Measurements from ENCODE around the gene USP7. TPM values are rescaled to one million over a fixed set of nuclear protein-coding genes. Genes with fewer than 3 reads are reported as not detected.
"Not testable (repeated sequence)": the region's sequence is repeated elsewhere in the genome, so short reads cannot be mapped to it uniquely, and the experiment has no call there.

The USP7 gene
- total and polyA plus RNA-seq, 12 donors, result 22.2 to 84.8 (median 65.7) TPM

DNA sequence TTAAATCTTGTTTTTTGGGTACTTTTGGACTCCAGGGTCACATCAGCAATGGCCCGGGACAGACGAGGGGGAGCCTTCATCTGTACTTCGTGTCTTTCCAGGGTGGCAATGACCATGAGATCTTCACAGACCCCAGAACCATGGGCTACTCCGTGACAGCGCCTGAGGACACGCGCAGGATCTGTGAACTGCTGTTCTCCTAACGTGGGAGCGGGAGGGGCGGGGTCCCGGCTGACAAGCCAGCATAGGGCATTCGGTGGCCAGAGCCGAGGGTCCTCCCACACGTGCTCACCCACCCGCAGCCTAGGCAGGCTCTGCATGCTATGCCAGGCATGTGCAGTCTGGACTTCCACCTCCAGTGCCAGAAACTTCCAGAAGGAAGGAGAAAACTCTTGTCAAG is 116.1 kb downstream of the USP7 start:
- Histone ChIP-seq H3K36me3 (peaks cover 0 to 61% (median 22%) of the 10 kb centered on the region in 9 donors), H3K4me3 (no peak overlapping the region), H3K4me1 (peaks cover 4 to 39% (median 28%) of the 10 kb centered on the region in 9 donors), H3K27me3 (no peaks in the 10 kb centered on the region), H3K9me3 (no peaks in the 10 kb centered on the region), H3K27ac (no peak overlapping the region)
- peak in 1 of 2 donors; percentile 4 for DNase-seq
- intact Hi-C loops (cut with DNase I), result no loop called here
- 87 to 93% methylated on average over 15 of the region's 15 CpGs for WGBS, 2 donors
- ATAC-seq, result no peak
- TF ChIP-seq CTCF (IDR thresholded peaks at IDR 0.05), result no peak

DNA sequence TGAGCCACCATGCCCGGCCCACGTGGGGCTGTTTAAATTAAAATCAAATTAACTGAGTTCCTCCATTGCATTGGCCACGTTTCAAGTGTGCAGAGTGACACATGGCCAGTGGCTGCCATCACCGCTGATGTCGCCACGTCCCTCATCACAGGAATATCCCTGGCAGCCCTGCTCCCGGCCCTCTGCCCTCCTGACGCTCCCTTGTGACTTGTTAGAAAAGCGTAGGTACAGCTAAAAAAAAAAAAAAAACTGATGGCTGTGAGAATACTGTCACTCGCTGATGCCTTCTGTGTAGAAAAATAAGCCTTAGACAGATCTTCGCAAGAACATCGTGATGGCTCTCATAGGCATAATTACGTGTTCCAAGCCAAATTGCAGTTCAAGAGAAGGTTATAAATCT is 116.6 kb downstream of the USP7 start:
- no peak for TF ChIP-seq CTCF (IDR thresholded peaks at IDR 0.05)
- no peaks in the 10 kb centered on the region for H3K27me3 ChIP-seq
- no peaks in the 10 kb centered on the region for H3K9me3 ChIP-seq
- peaks cover 0 to 57% (median 22%) of the 10 kb centered on the region in 9 donors for H3K36me3 ChIP-seq
- intact Hi-C loops (cut with DNase I), result no loop called here
- no peak overlapping the region for H3K27ac ChIP-seq
- ATAC-seq, result no peak
- 81 to 85% methylated on average over 13 of the region's 13 CpGs for WGBS, 2 donors
- H3K4me1 ChIP-seq, result peaks cover 4 to 36% (median 23%) of the 10 kb centered on the region in 9 donors
- H3K4me3 ChIP-seq, result no peak overlapping the region
- peak in 1 of 2 donors; percentile 3 for DNase-seq

GRCh38 chr16:8846401-8846932 is 117.2 kb downstream of the USP7 start:
- no peak for ATAC-seq
- Histone ChIP-seq H3K4me3 (no peak overlapping the region), H3K27ac (no peak overlapping the region), H3K4me1 (peaks cover 4 to 32% (median 20%) of the 10 kb centered on the region in 9 donors), H3K36me3 (peaks cover 0 to 51% (median 22%) of the 10 kb centered on the region in 9 donors), H3K9me3 (no peaks in the 10 kb centered on the region), H3K27me3 (no peaks in the 10 kb centered on the region)
- TF ChIP-seq CTCF (IDR thresholded peaks at IDR 0.05), result no peak
- intact Hi-C loops (cut with DNase I), result no loop called here
- 95% methylated on average over 10 of the region's 10 CpGs for WGBS, 2 donors
- DNase-seq, result no peak

- intact Hi-C loops (cut with DNase I), result no loop called here
- Histone ChIP-seq H3K27ac (peak overlapping the region in 1 of 10 donors; percentile 7), H3K27me3 (no peaks in the 10 kb centered on the region), H3K4me1 (peaks cover 4 to 26% (median 16%) of the 10 kb centered on the region in 9 donors), H3K36me3 (peaks cover 0 to 45% (median 22%) of the 10 kb centered on the region in 9 donors), H3K4me3 (no peak overlapping the region), H3K9me3 (no peaks in the 10 kb centered on the region)
- ATAC-seq (no peak), DNase-seq (peak in 1 of 2 donors; percentile 2)
- 82 to 89% methylated on average over 7 of the region's 7 CpGs for WGBS, 2 donors
- no peak for TF ChIP-seq CTCF (IDR thresholded peaks at IDR 0.05)
Observed at GRCh38 chr16:8845699-8846298, 117.9 kb downstream of the USP7 start.

- intact Hi-C loops (cut with DNase I); H3K27me3 ChIP-seq; H3K9me3 ChIP-seq; ATAC-seq: not testable (repeated sequence)
- H3K27ac ChIP-seq, result peak overlapping the region in 3 of 10 donors; percentile 33 to 62 (median 44)
- peaks cover 0 to 22% (median 5%) of the 10 kb centered on the region in 9 donors for H3K36me3 ChIP-seq
- WGBS, 2 donors, result 57 to 60% methylated on average over 11 to 12 of the region's 12 CpGs
- H3K4me1 ChIP-seq, result peaks cover 0 to 13% (median 0%) of the 10 kb centered on the region in 9 donors
- peak in 1 of 2 donors; percentile 2 for DNase-seq
- peak overlapping the region in 9 of 10 donors; percentile 3 to 44 (median 27) for H3K4me3 ChIP-seq
Observed at GRCh38 chr16:8843296-8843695, 120.4 kb downstream of the USP7 start.
